Pulmonary artery endothelial cell (primary cell): ENCODE measurements around the gene SEC23IP. TPM values are rescaled to one million over a fixed set of nuclear protein-coding genes. Genes with fewer than 3 reads are reported as not detected.

Experiments used
- DNase-seq: peaks from one replicate; pipeline ENCODE4 v3.0.0-alpha.2; 2011; ENCODE audit warnings: low read depth, low spot score
- total RNA-seq: library from RNA; depleted of rRNA; stranded (reverse); fragments of >200 nt; gene quantifications from 2 replicates; pipeline ENCODE4 v1.2.3, GENCODE V29; 2014

The SEC23IP gene
- total RNA-seq, 1 donor from 2014 or later: 21.0 TPM

- DNase-seq: no peak
These were observed 40.6 kb downstream of the SEC23IP start for GRCh38 chr10:119933179-119933578.

GRCh38 chr10:119940487-119940886 is 48.0 kb downstream of the SEC23IP start:
- peak; percentile 74 for DNase-seq

- DNase-seq: no peak
These were observed 50.4 kb downstream of the SEC23IP start for GRCh38 chr10:119942973-119943372.

- no peak for DNase-seq
These were observed 53.3 kb downstream of the SEC23IP start for GRCh38 chr10:119945805-119946204.

- DNase-seq: no peak
These were observed 54.8 kb downstream of the SEC23IP start for GRCh38 chr10:119947300-119947699.

- no peak for DNase-seq
These were observed 64.9 kb downstream of the SEC23IP start for GRCh38 chr10:119957451-119957850.

GRCh38 chr10:119962837-119963236 is 70.3 kb downstream of the SEC23IP start:
- DNase-seq: no peak

GRCh38 chr10:119967066-119967465 is 74.5 kb downstream of the SEC23IP start:
- DNase-seq: no peak

- no peak for DNase-seq
These were observed 77.1 kb downstream of the SEC23IP start for GRCh38 chr10:119969609-119970008.

GRCh38 chr10:119970107-119970506 is 77.6 kb downstream of the SEC23IP start:
- no peak for DNase-seq

- no peak for DNase-seq
These were observed 78.4 kb downstream of the SEC23IP start for GRCh38 chr10:119970963-119971362.

GRCh38 chr10:119973281-119973680 is 80.8 kb downstream of the SEC23IP start:
- DNase-seq: no peak

GRCh38 chr10:119976421-119976820 is 83.9 kb downstream of the SEC23IP start:
- no peak for DNase-seq

- no peak for DNase-seq
These were observed 88.6 kb downstream of the SEC23IP start for GRCh38 chr10:119980956-119981750.

- no peak for DNase-seq
These were observed 89.3 kb downstream of the SEC23IP start for GRCh38 chr10:119981826-119982225.

- DNase-seq: no peak
These were observed 95.8 kb downstream of the SEC23IP start for GRCh38 chr10:119988333-119988732.

GRCh38 chr10:119989966-119990365 is 97.4 kb downstream of the SEC23IP start:
- no peak for DNase-seq

GRCh38 chr10:119991066-119991465 is 98.5 kb downstream of the SEC23IP start:
- DNase-seq: no peak

GRCh38 chr10:119991816-119992215 is 99.3 kb downstream of the SEC23IP start:
- no peak for DNase-seq
